GM12878 (cell line): Measurements from ENCODE around the gene HMGB1. TPM values are rescaled to one million over a fixed set of nuclear protein-coding genes. Genes with fewer than 3 reads are reported as not detected.

Source experiments
- ATAC-seq: fragments of 200-7000 bp; cut with Tn5 transposase; 3 replicates; pipeline ENCODE4 v1.9.1; 2020; ENCODE audit warnings: mild to moderate bottlenecking, moderate library complexity
- BruUV-seq: library from RNA; stranded (reverse); fragments of 400-500 nt; replicated peaks from 2 replicates; lab custom pipeline; 2021; lab: Mats Ljungman, UMichigan
- CTCF ChIA-PET: fragments of 300-600 bp; sonication (Branson Sonifier 250); formaldehyde crosslinking; extraction: SDS; loops from one replicate; lab custom pipeline; 2021; ENCODE audit warnings: inconsistent platforms; lab: Yijun Ruan, JAX
- POLR2A ChIA-PET: fragments of 350-600 bp; formaldehyde crosslinking; extraction: SDS; loops from one replicate; lab custom pipeline; 2021; ENCODE audit warnings: inconsistent platforms; lab: Charles Lee
- RAD21 ChIA-PET: fragments of 300-600 bp; sonication (Branson Sonifier 250); formaldehyde crosslinking; loops from one replicate; lab custom pipeline; 2023; ENCODE audit warnings: antibody characterized with exemption; ENCODE audit not compliant: unreplicated experiment; lab: Charles Lee
- SMC1A ChIA-PET: fragments of 300-600 bp; sonication (Branson Sonifier 250); formaldehyde crosslinking; loops from one replicate; lab custom pipeline; 2023; ENCODE audit not compliant: unreplicated experiment, uncharacterized antibody; lab: Charles Lee
- DNase-seq: peaks from one replicate; pipeline ENCODE4 v3.0.0-alpha.2; 2011; ENCODE audit warnings: low read depth, low spot score
- FAIRE-seq: peaks from 3 replicates; lab custom pipeline; 2011; peaks lifted over from hg19 to GRCh38; lab: Jason Lieb, UNC
- H2AFZ ChIP-seq: 2 replicates; pipeline ENCODE4 v1.6.0; 2011; ENCODE audit warnings: low read depth, low read length, control low read depth; ENCODE audit not compliant: control insufficient read depth
- H3K27ac ChIP-seq: 2 replicates; pipeline ENCODE4 v1.5.1; 2011; ENCODE audit warnings: control low read depth; ENCODE audit not compliant: control insufficient read depth, insufficient read depth
- H3K27me3 ChIP-seq, 2 experiments: replicated peaks in 1 of 2; 2 replicates each; pipeline versions ENCODE4 v1.6.0 to v1.6.1; 2011; ENCODE audit warnings: low read length in 1 of 2; ENCODE audit not compliant: control insufficient read depth in 2 of 2, insufficient read depth in 2 of 2
- H3K36me3 ChIP-seq, 2 experiments: 2 replicates each; pipeline ENCODE4 v1.5.1; 2011; ENCODE audit warnings: low read length in 1 of 2; ENCODE audit not compliant: control insufficient read depth in 2 of 2, insufficient read depth in 2 of 2
- H3K4me1 ChIP-seq: 2 replicates; pipeline ENCODE4 v1.6.1; 2011; ENCODE audit warnings: mild to moderate bottlenecking, low read length, moderate library complexity, mixed read lengths; ENCODE audit not compliant: control insufficient read depth, insufficient read depth
- H3K4me2 ChIP-seq: 2 replicates; pipeline ENCODE4 v1.6.0; 2011; ENCODE audit warnings: control low read depth; ENCODE audit not compliant: control insufficient read depth, insufficient read depth
- H3K4me3 ChIP-seq: fragments of 200-600 bp; sonication (generic); 2 replicates; pipeline ENCODE4 v1.5.1; 2016
- H3K79me2 ChIP-seq: 2 replicates; pipeline ENCODE4 v1.6.0; 2011; ENCODE audit warnings: low read length; ENCODE audit not compliant: control insufficient read depth, insufficient read depth
- H3K9ac ChIP-seq: 2 replicates; pipeline ENCODE4 v1.8.0; 2011; ENCODE audit warnings: low read length, control low read depth, mixed read lengths; ENCODE audit not compliant: control insufficient read depth, insufficient read depth
- H3K9me3 ChIP-seq: replicated peaks from 3 replicates; pipeline ENCODE4 v1.5.1; 2011; ENCODE audit warnings: mild to moderate bottlenecking, low read length; ENCODE audit not compliant: control insufficient read depth, insufficient read depth
- H4K20me1 ChIP-seq: 2 replicates; pipeline ENCODE4 v1.6.0; 2011; ENCODE audit not compliant: control insufficient read depth, insufficient read depth
- ATF7 ChIP-seq: fragments of 450-650 bp; IDR thresholded peaks from 2 replicates; pipeline ENCODE4 v1.6.1; 2016; ENCODE audit warnings: low read depth, mild to moderate bottlenecking
- FOXK2 ChIP-seq: fragments of 450-650 bp; IDR thresholded peaks from 2 replicates; pipeline ENCODE4 v1.6.1; 2017; ENCODE audit warnings: mild to moderate bottlenecking, moderate library complexity
- GATAD2B ChIP-seq: fragments of 450-650 bp; conservative IDR thresholded peaks from 2 replicates; pipeline ENCODE4 v1.6.1; 2017; ENCODE audit warnings: low read depth, mild to moderate bottlenecking, moderate library complexity
- POU2F2 ChIP-seq: IDR thresholded peaks from 3 replicates; pipeline ENCODE4 v1.6.1; 2011; ENCODE audit warnings: low read depth, mild to moderate bottlenecking, low read length, borderline replicate concordance
- RUNX3 ChIP-seq: IDR thresholded peaks from 2 replicates; pipeline ENCODE4 v1.6.1; 2012; ENCODE audit warnings: low read length, inconsistent platforms
- WGBS: methylation state at CpG from one replicate; pipeline ENCODE4 v1.1.6; 2016; ENCODE audit warnings: low lambda C conversion rate; ENCODE audit not compliant: insufficient replicate concordance, insufficient coverage; ENCODE audit errors: missing lambda C conversion rate; 5-methylcytosine and 5-hydroxymethylcytosine counted together
- in situ Hi-C: fragments of 300-500 bp; cut with MboI; formaldehyde crosslinking; loops from 9 replicates; pipeline ENCODE4 v1.14.3; 2018; ENCODE audit warnings: mixed read lengths
- intact Hi-C: fragments of 100-400 bp; cut with micrococcal nuclease; formaldehyde crosslinking; loops from one replicate; pipeline ENCODE4 v1.14.2; 2022; ENCODE audit not compliant: unreplicated experiment
- polyA plus RNA-seq, 11 experiments: library from polyadenylated mRNA; depleted of rRNA in 4 of 11; unstranded in 6 of 11; stranded (reverse) in 5 of 11; fragments of >200 nt; fragmentation: Nextera tagmentation in 4 of 11; fragmentation: Illumina TruSeq in 1 of 11; extraction: Ambion mirVana in 4 of 11; extraction: Trizol in 1 of 11; gene quantifications; 1 replicate in 1 of 11; 2 replicates in 10 of 11; pipeline versions ENCODE4 v1.2.1 to v1.2.3, GENCODE V29; 2011 to 2016; ENCODE audit warnings: inconsistent platforms in 2 of 11, missing spikeins in 2 of 11, low read depth in 1 of 11
- total RNA-seq, 4 experiments: library from RNA; depleted of rRNA in 3 of 4; stranded (reverse); fragments of >200 nt in 3 of 4; fragmentation: Illumina TruSeq in 1 of 4; extraction: Trizol in 1 of 4; gene quantifications; 2 replicates each; pipeline versions ENCODE4 v1.2.1 to v1.2.3, GENCODE V29; 2013 to 2021
- TF ChIP-seq, protein P1 (sequence below): fragments of 450-650 bp; IDR thresholded peaks from 2 replicates; pipeline ENCODE4 v1.6.1; 2017; ENCODE audit warnings: mild to moderate bottlenecking, moderate library complexity
- TF ChIP-seq, protein P2 (sequence below): IDR thresholded peaks from 2 replicates; pipeline ENCODE4 v1.6.1; 2012; ENCODE audit warnings: improper control_type of control experiment, low read depth, low read length; ENCODE audit not compliant: insufficient replicate concordance
- TF ChIP-seq, protein P3 (sequence below): fragments of 450-650 bp; IDR thresholded peaks from 2 replicates; pipeline ENCODE4 v1.6.1; 2016; ENCODE audit warnings: mild to moderate bottlenecking
- TF ChIP-seq, protein P4 (sequence below): fragments of 450-650 bp; formaldehyde crosslinking; IDR thresholded peaks from 2 replicates; pipeline ENCODE4 v1.5.0; 2022; ENCODE audit warnings: mild to moderate bottlenecking, missing genetic modification characterization

Gene HMGB1
- total and polyA plus RNA-seq, 10 of the 15 experiments (the other 5 are each of a cell fraction or from before 2014, with no cell fraction given): 365 to 2,529 (median 1,396) TPM

DNA sequence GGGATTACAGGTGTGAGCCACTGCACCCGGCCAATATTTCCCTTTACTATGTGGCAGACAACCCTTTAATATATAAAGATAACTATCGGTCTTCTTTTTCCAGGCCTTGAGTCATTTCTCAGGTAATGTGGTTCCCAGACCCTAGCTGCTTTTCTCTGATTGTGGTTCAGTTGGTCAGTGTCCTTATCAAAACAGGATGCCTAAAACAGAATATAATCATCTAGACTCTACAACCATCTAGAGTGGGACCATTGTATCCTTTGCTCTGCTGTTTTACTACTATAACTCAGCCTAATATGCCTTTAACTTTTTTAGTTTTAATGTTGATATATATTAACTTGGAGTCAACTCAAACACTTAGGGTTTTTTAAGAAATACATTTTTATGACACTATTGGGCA is 30.0 kb upstream of the HMGB1 start:
- intact Hi-C loops (no loop called here), in situ Hi-C loops (no loop called here)
- ATAC-seq (no peak), FAIRE-seq (no peak), DNase-seq (no peak)
- CTCF ChIA-PET: no interaction called here
- SMC1A ChIA-PET: no interaction called here
- WGBS: 75% methylated on average over 2 of the region's 2 CpGs
- Histone ChIP-seq H3K9ac (no peak overlapping the region), H3K4me2 (no peak overlapping the region), H3K4me1 (no peaks in the 10 kb centered on the region), H3K27me3 (no peaks in the 10 kb centered on the region), H3K4me3 (no peak overlapping the region), H3K36me3 (no peaks in the 10 kb centered on the region), H3K9me3 (no peaks in the 10 kb centered on the region), H3K79me2 (no peaks in the 10 kb centered on the region), H4K20me1 (no peaks in the 10 kb centered on the region), H3K27ac (no peak overlapping the region), H2AFZ (no peak overlapping the region)
- POLR2A ChIA-PET: interaction anchor here (0.5 kb wide), 1 partner anchor 27 kb away, joined by 3 read pairs; no protein-coding TSS in a partner anchor
- RAD21 ChIA-PET: no interaction called here
- no TSS peak for BruUV-seq
- TF ChIP-seq, protein P1, sequence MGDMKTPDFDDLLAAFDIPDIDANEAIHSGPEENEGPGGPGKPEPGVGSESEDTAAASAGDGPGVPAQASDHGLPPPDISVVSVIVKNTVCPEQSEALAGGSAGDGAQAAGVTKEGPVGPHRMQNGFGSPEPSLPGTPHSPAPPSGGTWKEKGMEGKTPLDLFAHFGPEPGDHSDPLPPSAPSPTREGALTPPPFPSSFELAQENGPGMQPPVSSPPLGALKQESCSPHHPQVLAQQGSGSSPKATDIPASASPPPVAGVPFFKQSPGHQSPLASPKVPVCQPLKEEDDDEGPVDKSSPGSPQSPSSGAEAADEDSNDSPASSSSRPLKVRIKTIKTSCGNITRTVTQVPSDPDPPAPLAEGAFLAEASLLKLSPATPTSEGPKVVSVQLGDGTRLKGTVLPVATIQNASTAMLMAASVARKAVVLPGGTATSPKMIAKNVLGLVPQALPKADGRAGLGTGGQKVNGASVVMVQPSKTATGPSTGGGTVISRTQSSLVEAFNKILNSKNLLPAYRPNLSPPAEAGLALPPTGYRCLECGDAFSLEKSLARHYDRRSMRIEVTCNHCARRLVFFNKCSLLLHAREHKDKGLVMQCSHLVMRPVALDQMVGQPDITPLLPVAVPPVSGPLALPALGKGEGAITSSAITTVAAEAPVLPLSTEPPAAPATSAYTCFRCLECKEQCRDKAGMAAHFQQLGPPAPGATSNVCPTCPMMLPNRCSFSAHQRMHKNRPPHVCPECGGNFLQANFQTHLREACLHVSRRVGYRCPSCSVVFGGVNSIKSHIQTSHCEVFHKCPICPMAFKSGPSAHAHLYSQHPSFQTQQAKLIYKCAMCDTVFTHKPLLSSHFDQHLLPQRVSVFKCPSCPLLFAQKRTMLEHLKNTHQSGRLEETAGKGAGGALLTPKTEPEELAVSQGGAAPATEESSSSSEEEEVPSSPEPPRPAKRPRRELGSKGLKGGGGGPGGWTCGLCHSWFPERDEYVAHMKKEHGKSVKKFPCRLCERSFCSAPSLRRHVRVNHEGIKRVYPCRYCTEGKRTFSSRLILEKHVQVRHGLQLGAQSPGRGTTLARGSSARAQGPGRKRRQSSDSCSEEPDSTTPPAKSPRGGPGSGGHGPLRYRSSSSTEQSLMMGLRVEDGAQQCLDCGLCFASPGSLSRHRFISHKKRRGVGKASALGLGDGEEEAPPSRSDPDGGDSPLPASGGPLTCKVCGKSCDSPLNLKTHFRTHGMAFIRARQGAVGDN: no peak
- TF ChIP-seq, protein P2, sequence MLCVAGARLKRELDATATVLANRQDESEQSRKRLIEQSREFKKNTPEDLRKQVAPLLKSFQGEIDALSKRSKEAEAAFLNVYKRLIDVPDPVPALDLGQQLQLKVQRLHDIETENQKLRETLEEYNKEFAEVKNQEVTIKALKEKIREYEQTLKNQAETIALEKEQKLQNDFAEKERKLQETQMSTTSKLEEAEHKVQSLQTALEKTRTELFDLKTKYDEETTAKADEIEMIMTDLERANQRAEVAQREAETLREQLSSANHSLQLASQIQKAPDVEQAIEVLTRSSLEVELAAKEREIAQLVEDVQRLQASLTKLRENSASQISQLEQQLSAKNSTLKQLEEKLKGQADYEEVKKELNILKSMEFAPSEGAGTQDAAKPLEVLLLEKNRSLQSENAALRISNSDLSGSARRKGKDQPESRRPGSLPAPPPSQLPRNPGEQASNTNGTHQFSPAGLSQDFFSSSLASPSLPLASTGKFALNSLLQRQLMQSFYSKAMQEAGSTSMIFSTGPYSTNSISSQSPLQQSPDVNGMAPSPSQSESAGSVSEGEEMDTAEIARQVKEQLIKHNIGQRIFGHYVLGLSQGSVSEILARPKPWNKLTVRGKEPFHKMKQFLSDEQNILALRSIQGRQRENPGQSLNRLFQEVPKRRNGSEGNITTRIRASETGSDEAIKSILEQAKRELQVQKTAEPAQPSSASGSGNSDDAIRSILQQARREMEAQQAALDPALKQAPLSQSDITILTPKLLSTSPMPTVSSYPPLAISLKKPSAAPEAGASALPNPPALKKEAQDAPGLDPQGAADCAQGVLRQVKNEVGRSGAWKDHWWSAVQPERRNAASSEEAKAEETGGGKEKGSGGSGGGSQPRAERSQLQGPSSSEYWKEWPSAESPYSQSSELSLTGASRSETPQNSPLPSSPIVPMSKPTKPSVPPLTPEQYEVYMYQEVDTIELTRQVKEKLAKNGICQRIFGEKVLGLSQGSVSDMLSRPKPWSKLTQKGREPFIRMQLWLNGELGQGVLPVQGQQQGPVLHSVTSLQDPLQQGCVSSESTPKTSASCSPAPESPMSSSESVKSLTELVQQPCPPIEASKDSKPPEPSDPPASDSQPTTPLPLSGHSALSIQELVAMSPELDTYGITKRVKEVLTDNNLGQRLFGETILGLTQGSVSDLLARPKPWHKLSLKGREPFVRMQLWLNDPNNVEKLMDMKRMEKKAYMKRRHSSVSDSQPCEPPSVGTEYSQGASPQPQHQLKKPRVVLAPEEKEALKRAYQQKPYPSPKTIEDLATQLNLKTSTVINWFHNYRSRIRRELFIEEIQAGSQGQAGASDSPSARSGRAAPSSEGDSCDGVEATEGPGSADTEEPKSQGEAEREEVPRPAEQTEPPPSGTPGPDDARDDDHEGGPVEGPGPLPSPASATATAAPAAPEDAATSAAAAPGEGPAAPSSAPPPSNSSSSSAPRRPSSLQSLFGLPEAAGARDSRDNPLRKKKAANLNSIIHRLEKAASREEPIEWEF: no peak
- TF ChIP-seq GATAD2B (no peak), FOXK2 (no peak), ATF7 (no peak), POU2F2 (no peak), RUNX3 (no peak)
- TF ChIP-seq, protein P3, sequence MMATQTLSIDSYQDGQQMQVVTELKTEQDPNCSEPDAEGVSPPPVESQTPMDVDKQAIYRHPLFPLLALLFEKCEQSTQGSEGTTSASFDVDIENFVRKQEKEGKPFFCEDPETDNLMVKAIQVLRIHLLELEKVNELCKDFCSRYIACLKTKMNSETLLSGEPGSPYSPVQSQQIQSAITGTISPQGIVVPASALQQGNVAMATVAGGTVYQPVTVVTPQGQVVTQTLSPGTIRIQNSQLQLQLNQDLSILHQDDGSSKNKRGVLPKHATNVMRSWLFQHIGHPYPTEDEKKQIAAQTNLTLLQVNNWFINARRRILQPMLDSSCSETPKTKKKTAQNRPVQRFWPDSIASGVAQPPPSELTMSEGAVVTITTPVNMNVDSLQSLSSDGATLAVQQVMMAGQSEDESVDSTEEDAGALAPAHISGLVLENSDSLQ: no peak
- TF ChIP-seq, protein P4, sequence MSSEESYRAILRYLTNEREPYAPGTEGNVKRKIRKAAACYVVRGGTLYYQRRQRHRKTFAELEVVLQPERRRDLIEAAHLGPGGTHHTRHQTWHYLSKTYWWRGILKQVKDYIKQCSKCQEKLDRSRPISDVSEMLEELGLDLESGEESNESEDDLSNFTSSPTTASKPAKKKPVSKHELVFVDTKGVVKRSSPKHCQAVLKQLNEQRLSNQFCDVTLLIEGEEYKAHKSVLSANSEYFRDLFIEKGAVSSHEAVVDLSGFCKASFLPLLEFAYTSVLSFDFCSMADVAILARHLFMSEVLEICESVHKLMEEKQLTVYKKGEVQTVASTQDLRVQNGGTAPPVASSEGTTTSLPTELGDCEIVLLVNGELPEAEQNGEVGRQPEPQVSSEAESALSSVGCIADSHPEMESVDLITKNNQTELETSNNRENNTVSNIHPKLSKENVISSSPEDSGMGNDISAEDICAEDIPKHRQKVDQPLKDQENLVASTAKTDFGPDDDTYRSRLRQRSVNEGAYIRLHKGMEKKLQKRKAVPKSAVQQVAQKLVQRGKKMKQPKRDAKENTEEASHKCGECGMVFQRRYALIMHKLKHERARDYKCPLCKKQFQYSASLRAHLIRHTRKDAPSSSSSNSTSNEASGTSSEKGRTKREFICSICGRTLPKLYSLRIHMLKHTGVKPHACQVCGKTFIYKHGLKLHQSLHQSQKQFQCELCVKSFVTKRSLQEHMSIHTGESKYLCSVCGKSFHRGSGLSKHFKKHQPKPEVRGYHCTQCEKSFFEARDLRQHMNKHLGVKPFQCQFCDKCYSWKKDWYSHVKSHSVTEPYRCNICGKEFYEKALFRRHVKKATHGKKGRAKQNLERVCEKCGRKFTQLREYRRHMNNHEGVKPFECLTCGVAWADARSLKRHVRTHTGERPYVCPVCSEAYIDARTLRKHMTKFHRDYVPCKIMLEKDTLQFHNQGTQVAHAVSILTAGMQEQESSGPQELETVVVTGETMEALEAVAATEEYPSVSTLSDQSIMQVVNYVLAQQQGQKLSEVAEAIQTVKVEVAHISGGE (CRISPR knock-in tag): no peak
